ENCODE data around the gene CAMTA1.

CAMTA1 gene

GRCh38 chr1:6869545-6869944 lies 84.3 kb downstream of the CAMTA1 start:
- CTCF ChIA-PET, result interaction anchor here (0.7 to 1.5 kb wide), 4 partner anchors 12 to 75 kb away, joined by 3 to 5 read pairs (median 4); no protein-coding TSS in a partner anchor
- TF ChIP-seq ZBTB44 (tag by site-specific recombination; IDR thresholded peaks at IDR 0.05) (no peak), WT1 (tag by site-specific recombination; IDR thresholded peaks at IDR 0.05) (no peak), ZNF529 (tag by site-specific recombination; IDR thresholded peaks at IDR 0.05; ENCODE audit: insufficient replicate concordance) (no peak), YY1 (tag by site-specific recombination; IDR thresholded peaks at IDR 0.05) (no peak), OVOL3 (tag by site-specific recombination; IDR thresholded peaks at IDR 0.05) (no peak), CTCF (tag by site-specific recombination; IDR thresholded peaks at IDR 0.05) (no peak), ZNF792 (tag by site-specific recombination; IDR thresholded peaks at IDR 0.05) (no peak), ZNF292 (tag by site-specific recombination; IDR thresholded peaks at IDR 0.05; ENCODE audit: borderline replicate concordance, low read depth) (no peak), EGR2 (tag by site-specific recombination; IDR thresholded peaks at IDR 0.05; ENCODE audit: low read depth) (no peak), ZNF596 (tag by site-specific recombination; IDR thresholded peaks at IDR 0.05) (no peak), ZBTB26 (tag by site-specific recombination; optimal IDR thresholded peaks at IDR 0.05) (no peak), ZNF558 (tag by site-specific recombination; IDR thresholded peaks at IDR 0.05) (no peak), ZNF518A (tag by site-specific recombination; conservative IDR thresholded peaks at IDR 0.05; ENCODE audit: low read depth) (no peak)

GRCh38 chr1:6870086-6870485 lies 84.8 kb downstream of the CAMTA1 start:
- POLR2A ChIA-PET, result no interaction called here
- H3K27ac ChIP-seq (ENCODE audit: extremely low read depth, low read depth, low read length), result no peak overlapping the region
- peaks cover 0 to 14% of the 10 kb centered on the region in 2 experiments; a peak in 1 of 3 replicates for H3K36me3 ChIP-seq (ENCODE audit: control insufficient read depth in 2 of 2, insufficient read depth in 1 of 2, low read length in 2 of 2)
- CTCF ChIA-PET, result interaction anchor here (0.7 to 1.5 kb wide), 4 partner anchors 12 to 19 kb away, joined by 3 to 5 read pairs (median 4); no protein-coding TSS in a partner anchor
- TF ChIP-seq PRDM6 (tag by site-specific recombination; IDR thresholded peaks at IDR 0.05), result peak; percentile 72; the same call in 1 of the 2 replicates
- no peak for TF ChIP-seq KLF7 (tag by site-specific recombination; IDR thresholded peaks at IDR 0.05; ENCODE audit: borderline replicate concordance)
- TF ChIP-seq ZBTB44 (tag by site-specific recombination; IDR thresholded peaks at IDR 0.05), result 0 out of 2 replicates have a peak, but pooled peaks have one; percentile 4
- no peaks in the 10 kb centered on the region for H3K9me3 ChIP-seq (ENCODE audit: control insufficient read depth, insufficient read depth, low read depth, low read length)
- peaks cover 16% of the 10 kb centered on the region for H3K4me1 ChIP-seq (ENCODE audit: control insufficient read depth, insufficient read depth, low read length)
- no peak overlapping the region for H3K4me3 ChIP-seq (ENCODE audit: low read depth, low read length)

More at GRCh38 chr1:6869545-6869944, 84.3 kb downstream of the CAMTA1 start:
- peaks cover 0 to 10% of the 10 kb centered on the region in 2 experiments; a peak in 1 of 3 replicates for H3K36me3 ChIP-seq (ENCODE audit: control insufficient read depth in 2 of 2, insufficient read depth in 1 of 2, low read length in 2 of 2)
- peaks cover 16% of the 10 kb centered on the region for H3K4me1 ChIP-seq (ENCODE audit: control insufficient read depth, insufficient read depth, low read length)
- no peaks in the 10 kb centered on the region for H3K9me3 ChIP-seq (ENCODE audit: control insufficient read depth, insufficient read depth, low read depth, low read length)
- H3K4me3 ChIP-seq (ENCODE audit: low read depth, low read length), result no peak overlapping the region
- H3K27ac ChIP-seq (ENCODE audit: extremely low read depth, low read depth, low read length), result no peak overlapping the region
- POLR2A ChIA-PET, result no interaction called here

Measured in HEK293 (cell line).